Stimulated activated CD4-positive, alpha-beta T cell treated with anti-CD3 and anti-CD28 coated beads, TNF-alpha, amount 100 ng/mL, for 48 hours (primary cell): Measurements from ENCODE around the gene TNS3.
"Not testable (repeated sequence)": the region's sequence is repeated elsewhere in the genome, so short reads cannot be mapped to it uniquely, and the experiment has no call there.

Source experiments
- DNase-seq, 3 donors: peaks; one replicate each; pipeline ENCODE4 v3.0.0-alpha.2; 2020; ENCODE audit warnings: low read depth in 3 of 3

The TNS3 gene

GRCh38 chr7:47581804-47582763, at the start of gene TNS3:
TSS of gene TNS3 (minus strand) at chr7:47582111. CDS start at chr7:47439636, 142,475 bp downstream.
- DNase-seq = no peak

- no peak for DNase-seq
Observed at GRCh38 chr7:47631711-47632110, 49.8 kb upstream of the TNS3 start.

- no peak for DNase-seq
Observed at GRCh38 chr7:47627580-47628283, 45.8 kb upstream of the TNS3 start.

- DNase-seq = no peak
Observed at GRCh38 chr7:47625861-47626715, 44.2 kb upstream of the TNS3 start.

- no peak for DNase-seq
Observed at GRCh38 chr7:47624689-47625088, 42.8 kb upstream of the TNS3 start.

- DNase-seq = no peak
Observed at GRCh38 chr7:47622946-47623640, 41.2 kb upstream of the TNS3 start.

- DNase-seq = no peak
Observed at GRCh38 chr7:47622586-47622945, 40.7 kb upstream of the TNS3 start.

GRCh38 chr7:47621979-47622561, 40.2 kb upstream of the TNS3 start:
- DNase-seq = no peak

GRCh38 chr7:47621347-47621746, 39.4 kb upstream of the TNS3 start:
- DNase-seq = no peak

GRCh38 chr7:47619806-47620205, 37.9 kb upstream of the TNS3 start:
- no peak for DNase-seq

- no peak for DNase-seq
Observed at GRCh38 chr7:47617131-47617530, 35.2 kb upstream of the TNS3 start.

GRCh38 chr7:47614450-47614849, 32.5 kb upstream of the TNS3 start:
- no peak for DNase-seq

- no peak for DNase-seq
Observed at GRCh38 chr7:47611045-47611511, 29.2 kb upstream of the TNS3 start.

GRCh38 chr7:47610506-47611044, 28.7 kb upstream of the TNS3 start:
- no peak for DNase-seq

- no peak for DNase-seq
Observed at GRCh38 chr7:47609803-47610452, 28.0 kb upstream of the TNS3 start.

GRCh38 chr7:47606593-47607046, 24.7 kb upstream of the TNS3 start:
- not testable (repeated sequence) for DNase-seq

- no peak for DNase-seq
Observed at GRCh38 chr7:47605816-47606575, 24.1 kb upstream of the TNS3 start.

- DNase-seq = no peak
Observed at GRCh38 chr7:47604496-47604890, 22.6 kb upstream of the TNS3 start.
